ENCODE measurements around the gene PIGN. TPM values are rescaled to one million over a fixed set of nuclear protein-coding genes. Genes with fewer than 3 reads are reported as not detected.

PIGN gene
- polyA plus RNA-seq, 3 donors, result 26.5 to 32.9 (median 31.5) TPM

DNA sequence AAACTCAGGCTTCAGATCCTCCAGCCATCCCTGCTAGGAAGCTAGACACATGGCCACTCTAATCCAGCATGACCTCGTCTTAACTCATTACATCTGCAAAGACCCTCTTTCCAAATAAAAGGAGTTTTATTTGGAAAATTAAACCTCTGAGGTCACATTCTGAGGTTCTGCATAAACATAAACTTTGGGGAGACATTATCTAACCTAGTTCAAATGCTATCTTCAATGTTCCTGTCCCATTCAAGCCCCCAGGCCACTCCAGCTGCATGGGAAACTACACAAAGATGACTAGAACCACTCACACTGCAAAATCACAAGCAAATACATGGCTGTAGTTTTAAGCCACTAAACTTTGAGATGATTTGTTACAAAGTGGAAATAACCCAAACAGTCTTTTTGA is 195.0 kb downstream of the PIGN start:
- no peak for DNase-seq (ENCODE audit: extremely low read depth in 1 of 11, low read depth in 9 of 11, low spot score in 4 of 11)

DNA sequence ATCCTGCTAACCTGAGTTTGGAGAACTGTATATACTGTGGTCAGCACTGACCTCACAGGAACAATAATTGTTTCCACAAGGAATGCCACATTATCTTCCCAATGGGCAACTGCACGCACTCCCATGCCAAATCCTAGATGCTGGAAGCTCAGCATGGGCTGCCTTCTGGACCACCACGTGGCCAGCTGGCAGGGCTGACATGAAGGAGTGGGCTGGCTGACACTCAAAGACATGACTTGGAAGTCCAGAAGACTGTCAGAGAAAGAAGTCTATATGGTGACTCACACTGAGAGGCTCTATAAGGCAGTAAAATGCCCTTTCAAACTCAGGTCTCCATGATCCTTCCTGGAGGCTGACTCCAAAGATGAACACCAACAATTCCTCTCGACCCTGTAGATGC is 195.7 kb downstream of the PIGN start:
- no peak for DNase-seq (ENCODE audit: extremely low read depth in 1 of 11, low read depth in 9 of 11, low spot score in 4 of 11)

Other genes with a start within 250 kb of the PIGN start
- gene RELCH, start 199 bp upstream of the PIGN start, polyA plus RNA-seq (ENCODE audit: insufficient read length in 3 of 3), result 10 to 100 TPM; 32.1 to 39.0 (median 37.4) TPM
- gene TNFRSF11A, start 138.3 kb upstream of the PIGN start, polyA plus RNA-seq (ENCODE audit: insufficient read length in 3 of 3), result 1 to 10 TPM; 2.0 to 2.3 (median 2.2) TPM

All from renal cortex interstitium (tissue), 11 donors.